CD4-positive, alpha-beta T cell treated with Interleukin-2 at 100 ng/mL for 4 hours (primary cell): ENCODE results near the gene PTGER2.

ENCODE experiments used
- DNase-seq: peaks from one replicate; pipeline ENCODE4 v3.0.0-alpha.2; 2020; ENCODE audit warnings: low spot score

PTGER2 gene

GRCh38 chr14:52338051-52338681, 24.1 kb downstream of the PTGER2 start:
- no peak for DNase-seq

- DNase-seq = no peak
These were observed 25.1 kb downstream of the PTGER2 start for GRCh38 chr14:52339262-52339661.

GRCh38 chr14:52342849-52343596, 28.9 kb downstream of the PTGER2 start:
- DNase-seq = no peak

- DNase-seq = no peak
These were observed 32.7 kb downstream of the PTGER2 start for GRCh38 chr14:52346778-52347177.

GRCh38 chr14:52348279-52348678, 34.2 kb downstream of the PTGER2 start:
- no peak for DNase-seq

GRCh38 chr14:52348776-52349175, 34.7 kb downstream of the PTGER2 start:
- no peak for DNase-seq

- peak; percentile 25 for DNase-seq
These were observed 35.6 kb downstream of the PTGER2 start for GRCh38 chr14:52349731-52350130.

GRCh38 chr14:52350445-52350844, 36.3 kb downstream of the PTGER2 start:
- no peak for DNase-seq

GRCh38 chr14:52351233-52352060, 37.3 kb downstream of the PTGER2 start:
- DNase-seq = no peak

- peak; percentile 90 for DNase-seq
These were observed 38.0 kb downstream of the PTGER2 start for GRCh38 chr14:52352061-52352491.

- peak; percentile 83 for DNase-seq
These were observed 38.5 kb downstream of the PTGER2 start for GRCh38 chr14:52352569-52352968.

GRCh38 chr14:52354242-52354641, 40.1 kb downstream of the PTGER2 start:
- no peak for DNase-seq

- no peak for DNase-seq
These were observed 40.9 kb downstream of the PTGER2 start for GRCh38 chr14:52355016-52355431.

GRCh38 chr14:52355526-52355925, 41.4 kb downstream of the PTGER2 start:
- DNase-seq = no peak

- no peak for DNase-seq
These were observed 41.9 kb downstream of the PTGER2 start for GRCh38 chr14:52356025-52356424.

- no peak for DNase-seq
These were observed 46.7 kb downstream of the PTGER2 start for GRCh38 chr14:52360831-52361230.

- no peak for DNase-seq
These were observed 49.1 kb downstream of the PTGER2 start for GRCh38 chr14:52363041-52363704.

GRCh38 chr14:52363961-52364360, 49.8 kb downstream of the PTGER2 start:
- DNase-seq = no peak

- DNase-seq = no peak
These were observed 51.0 kb downstream of the PTGER2 start for GRCh38 chr14:52365071-52365470.

GRCh38 chr14:52366796-52367315, 52.7 kb downstream of the PTGER2 start:
- DNase-seq = no peak

- no peak for DNase-seq
These were observed 55.2 kb downstream of the PTGER2 start for GRCh38 chr14:52369305-52369801.
